Mesendoderm (in vitro differentiated cells): ENCODE data around the gene HAP1.

Source experiments
- DNase-seq: peaks from one replicate; pipeline ENCODE4 v3.0.0; 2013
- H2AK5ac ChIP-seq: 2 replicates; pipeline ENCODE4 v1.6.1; 2013; ENCODE audit warnings: low read length, inconsistent platforms
- H2BK120ac ChIP-seq: 2 replicates; pipeline ENCODE4 v1.6.1; 2013; ENCODE audit warnings: low read depth, mild to moderate bottlenecking, low read length, moderate library complexity, mixed read lengths
- H2BK15ac ChIP-seq: replicated peaks from 2 replicates; pipeline ENCODE4 v1.6.1; 2013; ENCODE audit warnings: low read depth, mild to moderate bottlenecking, moderate library complexity
- H2BK5ac ChIP-seq: 2 replicates; pipeline ENCODE4 v1.6.1; 2013; ENCODE audit warnings: low read length, inconsistent platforms
- H3K18ac ChIP-seq: 2 replicates; pipeline ENCODE4 v1.6.1; 2013; ENCODE audit warnings: mild to moderate bottlenecking, low read length, mixed read lengths
- H3K23ac ChIP-seq: one replicate; pipeline ENCODE4 v1.6.1; 2013; ENCODE audit warnings: low read length
- H3K27ac ChIP-seq: 2 replicates; pipeline ENCODE4 v1.5.1; 2013; ENCODE audit warnings: low read depth, mild to moderate bottlenecking, inconsistent platforms, low read length, moderate library complexity
- H3K27me3 ChIP-seq: 2 replicates; pipeline ENCODE4 v1.6.1; 2013; ENCODE audit warnings: low read length, control low read depth, mild to moderate bottlenecking, inconsistent platforms; ENCODE audit not compliant: insufficient read depth, poor library complexity
- H3K36me3 ChIP-seq: 2 replicates; pipeline ENCODE4 v1.6.1; 2013; ENCODE audit warnings: low read length, inconsistent platforms; ENCODE audit not compliant: control insufficient read depth, insufficient read depth
- H3K4ac ChIP-seq: one replicate; pipeline ENCODE4 v1.6.1; 2013; ENCODE audit warnings: low read depth, mild to moderate bottlenecking, low read length, moderate library complexity
- H3K4me1 ChIP-seq: 2 replicates; pipeline ENCODE4 v1.6.1; 2013; ENCODE audit warnings: low read depth, low read length, inconsistent platforms; ENCODE audit not compliant: control insufficient read depth
- H3K4me2 ChIP-seq: 2 replicates; pipeline ENCODE4 v1.6.1; 2013; ENCODE audit warnings: low read length
- H3K4me3 ChIP-seq: 2 replicates; pipeline ENCODE4 v1.5.1; 2013; ENCODE audit warnings: mild to moderate bottlenecking, low read length
- H3K56ac ChIP-seq: one replicate; pipeline ENCODE4 v1.6.1; 2013; ENCODE audit warnings: low read length
- H3K79me1 ChIP-seq: 2 replicates; pipeline ENCODE4 v1.6.1; 2013; ENCODE audit warnings: low read length, inconsistent platforms
- H3K79me2 ChIP-seq: 2 replicates; pipeline ENCODE4 v1.6.1; 2013; ENCODE audit warnings: mild to moderate bottlenecking, low read length; ENCODE audit not compliant: control insufficient read depth, insufficient read depth
- H3K9ac ChIP-seq: 2 replicates; pipeline ENCODE4 v1.6.1; 2013; ENCODE audit warnings: low read length, inconsistent platforms
- H4K5ac ChIP-seq: one replicate; pipeline ENCODE4 v1.6.1; 2013; ENCODE audit warnings: low read length
- H4K8ac ChIP-seq: one replicate; pipeline ENCODE4 v1.6.1; 2013; ENCODE audit warnings: low read depth, mild to moderate bottlenecking, control low read depth, low read length, moderate library complexity
- WGBS: extraction: QIAGEN DNeasy Blood & Tissue Kit; methylation state at CpG from one replicate; pipeline ENCODE4 v1.1.7; 2013; ENCODE audit warnings: low lambda C conversion rate, missing lambda C conversion rate; ENCODE audit not compliant: insufficient coverage; ENCODE audit errors: extremely low coverage; 5-methylcytosine and 5-hydroxymethylcytosine counted together

The HAP1 gene

GRCh38 chr17:41736983-41737679 lies 2.7 kb upstream of the HAP1 start:
- H3K27ac ChIP-seq, result no peak overlapping the region
- no peak overlapping the region for H4K5ac ChIP-seq
- no peak overlapping the region for H3K4me3 ChIP-seq
- no peaks in the 10 kb centered on the region for H3K4me1 ChIP-seq
- no peak overlapping the region for H2BK5ac ChIP-seq
- no peak overlapping the region for H3K56ac ChIP-seq
- H4K8ac ChIP-seq, result no peak overlapping the region
- no peak overlapping the region for H3K4me2 ChIP-seq
- H3K36me3 ChIP-seq, result no peaks in the 10 kb centered on the region
- H3K27me3 ChIP-seq, result peaks cover 13% of the 10 kb centered on the region
- no peaks in the 10 kb centered on the region for H3K79me2 ChIP-seq
- WGBS, result no CpG with 5 or more reads among the region's 17 CpGs
- no peak overlapping the region for H2AK5ac ChIP-seq
- no peak overlapping the region for H3K4ac ChIP-seq
- no peak overlapping the region for H3K9ac ChIP-seq
- no peak for DNase-seq
- H2BK120ac ChIP-seq, result no peak overlapping the region
- H2BK15ac ChIP-seq, result no peak overlapping the region
- H3K18ac ChIP-seq, result no peak overlapping the region
- H3K23ac ChIP-seq, result no peak overlapping the region
- no peaks in the 10 kb centered on the region for H3K79me1 ChIP-seq

- Histone ChIP-seq H3K18ac (no peak overlapping the region), H2BK15ac (no peak overlapping the region), H3K27me3 (peaks cover 13% of the 10 kb centered on the region), H3K79me1 (no peaks in the 10 kb centered on the region), H3K56ac (no peak overlapping the region), H4K8ac (no peak overlapping the region), H3K79me2 (no peaks in the 10 kb centered on the region), H2BK120ac (no peak overlapping the region), H2AK5ac (no peak overlapping the region), H3K27ac (no peak overlapping the region), H3K4me3 (no peak overlapping the region), H3K4me1 (no peaks in the 10 kb centered on the region), H3K4ac (no peak overlapping the region), H3K36me3 (no peaks in the 10 kb centered on the region), H3K9ac (no peak overlapping the region), H4K5ac (no peak overlapping the region), H2BK5ac (no peak overlapping the region), H3K4me2 (no peak overlapping the region), H3K23ac (no peak overlapping the region)
- WGBS, result no CpG with 5 or more reads among the region's 4 CpGs
- no peak for DNase-seq
Measured at GRCh38 chr17:41735744-41736143, 1.3 kb upstream of the HAP1 start.

- H3K4me2 ChIP-seq, result peak overlapping the region; percentile 97
- no peak overlapping the region for H2BK5ac ChIP-seq
Measured at GRCh38 chr17:41734949-41735313, 488 bp upstream of the HAP1 start.

GRCh38 chr17:41733348-41734138 lies 900 bp downstream of the HAP1 start:
- WGBS, result no CpG with 5 or more reads among the region's 40 CpGs
- Histone ChIP-seq H3K56ac (no peak overlapping the region), H3K27me3 (peaks cover 13% of the 10 kb centered on the region), H3K4me2 (peak overlapping the region; percentile 97), H3K4ac (no peak overlapping the region), H3K79me1 (no peaks in the 10 kb centered on the region), H3K36me3 (no peaks in the 10 kb centered on the region), H4K8ac (no peak overlapping the region), H2BK5ac (no peak overlapping the region), H3K27ac (no peak overlapping the region), H3K4me3 (no peak overlapping the region), H3K4me1 (no peaks in the 10 kb centered on the region), H3K79me2 (no peaks in the 10 kb centered on the region), H3K9ac (peak overlapping the region; percentile 63), H2BK15ac (no peak overlapping the region), H2AK5ac (no peak overlapping the region), H2BK120ac (no peak overlapping the region), H3K18ac (no peak overlapping the region), H3K23ac (peak overlapping the region; percentile 66), H4K5ac (no peak overlapping the region)
- DNase-seq, result no peak

More at GRCh38 chr17:41734949-41735313, 488 bp upstream of the HAP1 start:
- DNase-seq, result no peak
- peak overlapping the region; percentile 95 for H3K56ac ChIP-seq
- no peak overlapping the region for H3K27ac ChIP-seq
- H2AK5ac ChIP-seq, result no peak overlapping the region
- peak overlapping the region; percentile 78 for H3K9ac ChIP-seq
- no peak overlapping the region for H2BK15ac ChIP-seq
- H3K4ac ChIP-seq, result no peak overlapping the region
- H3K27me3 ChIP-seq, result peaks cover 13% of the 10 kb centered on the region
- H3K23ac ChIP-seq, result no peak overlapping the region
- no peaks in the 10 kb centered on the region for H3K79me1 ChIP-seq
- H3K4me1 ChIP-seq, result no peaks in the 10 kb centered on the region
- H4K5ac ChIP-seq, result no peak overlapping the region
- H3K4me3 ChIP-seq, result peak overlapping the region; percentile 28
- no peak overlapping the region for H4K8ac ChIP-seq
- WGBS, result no CpG with 5 or more reads among the region's 23 CpGs
- H3K36me3 ChIP-seq, result no peaks in the 10 kb centered on the region
- H3K18ac ChIP-seq, result no peak overlapping the region
- H3K79me2 ChIP-seq, result no peaks in the 10 kb centered on the region
- H2BK120ac ChIP-seq, result no peak overlapping the region

GRCh38 chr17:41731836-41732235 lies 2.6 kb downstream of the HAP1 start:
- Histone ChIP-seq H2AK5ac (no peak overlapping the region), H3K27ac (no peak overlapping the region), H3K18ac (no peak overlapping the region), H3K23ac (no peak overlapping the region), H2BK120ac (no peak overlapping the region), H3K56ac (no peak overlapping the region), H3K4me3 (no peak overlapping the region), H4K8ac (no peak overlapping the region), H4K5ac (no peak overlapping the region), H3K27me3 (peaks cover 13% of the 10 kb centered on the region), H3K4me2 (no peak overlapping the region), H3K9ac (no peak overlapping the region), H3K4me1 (no peaks in the 10 kb centered on the region), H3K79me2 (no peaks in the 10 kb centered on the region), H3K79me1 (no peaks in the 10 kb centered on the region), H2BK15ac (no peak overlapping the region), H3K36me3 (no peaks in the 10 kb centered on the region), H3K4ac (no peak overlapping the region), H2BK5ac (no peak overlapping the region)
- DNase-seq, result no peak
- WGBS, result no CpG with 5 or more reads among the region's 3 CpGs
